ENCODE measurements around the gene C8G.

DNA sequence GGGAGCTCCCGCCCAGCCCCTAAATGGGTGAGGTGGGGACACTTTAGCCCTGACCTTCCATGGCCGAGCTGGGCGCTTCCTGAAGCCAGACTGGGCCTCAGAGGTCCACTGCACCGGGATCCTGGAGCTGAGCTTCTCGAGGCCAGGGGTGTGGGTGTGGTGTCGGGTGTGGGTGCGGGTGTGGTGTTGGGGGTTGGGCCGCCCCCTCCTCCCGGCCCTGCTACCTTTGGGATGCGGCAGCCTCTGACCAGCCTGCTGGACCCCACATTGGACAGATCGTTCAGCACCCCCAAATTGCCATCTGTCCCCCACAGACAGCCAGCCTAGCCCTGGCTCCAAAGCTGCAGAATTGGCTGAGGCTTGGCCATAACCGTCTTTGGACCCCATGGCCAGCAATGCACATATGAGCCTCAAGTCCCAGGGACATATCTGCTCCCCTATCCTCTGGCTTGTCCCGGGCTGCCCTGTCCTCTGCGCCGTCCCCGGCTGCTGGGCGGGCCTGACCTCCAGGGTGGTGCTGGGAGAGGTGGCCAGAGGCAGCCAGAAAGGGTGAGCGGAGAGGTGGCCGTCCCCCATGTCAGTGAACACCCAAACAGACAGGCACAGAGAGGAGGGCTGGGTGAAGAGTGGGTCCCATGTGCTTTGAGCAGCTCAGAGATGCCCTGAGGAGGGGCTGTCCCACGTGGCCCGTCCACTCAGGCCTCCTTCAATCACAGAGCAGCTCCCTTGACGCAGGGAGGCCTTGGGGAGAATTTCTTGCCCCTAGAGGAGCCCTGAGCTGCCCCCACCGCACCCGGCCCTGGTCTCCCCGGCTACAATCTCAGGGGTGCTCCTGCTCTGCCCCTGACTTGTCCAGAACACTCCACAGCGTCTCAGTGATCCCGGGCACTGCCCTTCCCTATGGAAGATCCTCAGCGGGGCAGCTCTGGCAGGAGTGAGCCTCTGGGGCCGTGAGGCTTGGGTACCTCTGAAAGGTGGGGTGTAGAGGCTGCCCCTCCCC lies 28.9 kb downstream of the C8G start:
- TF ChIP-seq, protein P1, sequence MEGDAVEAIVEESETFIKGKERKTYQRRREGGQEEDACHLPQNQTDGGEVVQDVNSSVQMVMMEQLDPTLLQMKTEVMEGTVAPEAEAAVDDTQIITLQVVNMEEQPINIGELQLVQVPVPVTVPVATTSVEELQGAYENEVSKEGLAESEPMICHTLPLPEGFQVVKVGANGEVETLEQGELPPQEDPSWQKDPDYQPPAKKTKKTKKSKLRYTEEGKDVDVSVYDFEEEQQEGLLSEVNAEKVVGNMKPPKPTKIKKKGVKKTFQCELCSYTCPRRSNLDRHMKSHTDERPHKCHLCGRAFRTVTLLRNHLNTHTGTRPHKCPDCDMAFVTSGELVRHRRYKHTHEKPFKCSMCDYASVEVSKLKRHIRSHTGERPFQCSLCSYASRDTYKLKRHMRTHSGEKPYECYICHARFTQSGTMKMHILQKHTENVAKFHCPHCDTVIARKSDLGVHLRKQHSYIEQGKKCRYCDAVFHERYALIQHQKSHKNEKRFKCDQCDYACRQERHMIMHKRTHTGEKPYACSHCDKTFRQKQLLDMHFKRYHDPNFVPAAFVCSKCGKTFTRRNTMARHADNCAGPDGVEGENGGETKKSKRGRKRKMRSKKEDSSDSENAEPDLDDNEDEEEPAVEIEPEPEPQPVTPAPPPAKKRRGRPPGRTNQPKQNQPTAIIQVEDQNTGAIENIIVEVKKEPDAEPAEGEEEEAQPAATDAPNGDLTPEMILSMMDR (IDR thresholded peaks at IDR 0.05), result no peak
- no peak for TF ChIP-seq POLR2AphosphoS5 (IDR thresholded peaks at IDR 0.05; ENCODE audit: low read depth, low read length)
- no peak for TF ChIP-seq REST (IDR thresholded peaks at IDR 0.05; ENCODE audit: insufficient read depth in 1 of 2, low read depth in 2 of 2, low read length in 1 of 2)
- TF ChIP-seq TCF7L2 (IDR thresholded peaks at IDR 0.05; ENCODE audit: low read depth, low read length), result no peak
